ENCODE results near the gene ERC2.

The ERC2 gene

GRCh38 chr3:55708921-55709320 lies 759.3 kb downstream of the ERC2 start:
- H3K4me3 ChIP-seq (ENCODE audit: low read length), result no peak overlapping the region
- DNase-seq (ENCODE audit: low read depth, low spot score), result no peak

- no peak for DNase-seq (ENCODE audit: low read depth, low spot score)
- H3K4me3 ChIP-seq (ENCODE audit: low read length), result no peak overlapping the region
These were observed 760.0 kb downstream of the ERC2 start for GRCh38 chr3:55708242-55708641.

- H3K4me3 ChIP-seq (ENCODE audit: low read length), result no peak overlapping the region
- DNase-seq (ENCODE audit: low read depth, low spot score), result no peak
These were observed 763.7 kb downstream of the ERC2 start for GRCh38 chr3:55704521-55704920.

- DNase-seq (ENCODE audit: low read depth, low spot score), result no peak
- H3K4me3 ChIP-seq (ENCODE audit: low read length), result no peak overlapping the region
These were observed 765.4 kb downstream of the ERC2 start for GRCh38 chr3:55702822-55703221.

GRCh38 chr3:55701997-55702396 lies 766.3 kb downstream of the ERC2 start:
- DNase-seq (ENCODE audit: low read depth, low spot score), result no peak
- H3K4me3 ChIP-seq (ENCODE audit: low read length), result no peak overlapping the region

- H3K4me3 ChIP-seq (ENCODE audit: low read length), result no peak overlapping the region
- DNase-seq (ENCODE audit: low read depth, low spot score), result no peak
These were observed 769.4 kb downstream of the ERC2 start for GRCh38 chr3:55698831-55699230.

- DNase-seq (ENCODE audit: low read depth, low spot score), result no peak
- no peak overlapping the region for H3K4me3 ChIP-seq (ENCODE audit: low read length)
These were observed 770.9 kb downstream of the ERC2 start for GRCh38 chr3:55697177-55697865.

GRCh38 chr3:55692957-55693558 lies 775.2 kb downstream of the ERC2 start:
- no peak overlapping the region for H3K4me3 ChIP-seq (ENCODE audit: low read length)
- DNase-seq (ENCODE audit: low read depth, low spot score), result no peak

- DNase-seq (ENCODE audit: low read depth, low spot score), result no peak
- H3K4me3 ChIP-seq (ENCODE audit: low read length), result no peak overlapping the region
These were observed 775.8 kb downstream of the ERC2 start for GRCh38 chr3:55692295-55692956.

- no peak overlapping the region for H3K4me3 ChIP-seq (ENCODE audit: low read length)
- DNase-seq (ENCODE audit: low read depth, low spot score), result no peak
These were observed 777.1 kb downstream of the ERC2 start for GRCh38 chr3:55691141-55691540.

GRCh38 chr3:55690726-55691125 lies 777.5 kb downstream of the ERC2 start:
- H3K4me3 ChIP-seq (ENCODE audit: low read length), result no peak overlapping the region
- peak; percentile 5 for DNase-seq (ENCODE audit: low read depth, low spot score)

- no peak overlapping the region for H3K4me3 ChIP-seq (ENCODE audit: low read length)
- DNase-seq (ENCODE audit: low read depth, low spot score), result no peak
These were observed 778.1 kb downstream of the ERC2 start for GRCh38 chr3:55690177-55690576.

GRCh38 chr3:55688154-55688553 lies 780.1 kb downstream of the ERC2 start:
- H3K4me3 ChIP-seq (ENCODE audit: low read length), result no peak overlapping the region
- no peak for DNase-seq (ENCODE audit: low read depth, low spot score)

- no peak for DNase-seq (ENCODE audit: low read depth, low spot score)
- H3K4me3 ChIP-seq (ENCODE audit: low read length), result no peak overlapping the region
These were observed 780.7 kb downstream of the ERC2 start for GRCh38 chr3:55687526-55687925.

- DNase-seq (ENCODE audit: low read depth, low spot score), result no peak
- H3K4me3 ChIP-seq (ENCODE audit: low read length), result no peak overlapping the region
These were observed 781.6 kb downstream of the ERC2 start for GRCh38 chr3:55686426-55687254.

GRCh38 chr3:55683666-55684270 lies 784.5 kb downstream of the ERC2 start:
- DNase-seq (ENCODE audit: low read depth, low spot score), result no peak
- no peak overlapping the region for H3K4me3 ChIP-seq (ENCODE audit: low read length)

- no peak overlapping the region for H3K4me3 ChIP-seq (ENCODE audit: low read length)
- DNase-seq (ENCODE audit: low read depth, low spot score), result no peak
These were observed 785.8 kb downstream of the ERC2 start for GRCh38 chr3:55682461-55682860.

- no peak overlapping the region for H3K4me3 ChIP-seq (ENCODE audit: low read length)
- no peak for DNase-seq (ENCODE audit: low read depth, low spot score)
These were observed 789.6 kb downstream of the ERC2 start for GRCh38 chr3:55678546-55679216.

- H3K4me3 ChIP-seq (ENCODE audit: low read length), result no peak overlapping the region
- DNase-seq (ENCODE audit: low read depth, low spot score), result no peak
These were observed 791.6 kb downstream of the ERC2 start for GRCh38 chr3:55676643-55677042.
